ENCODE results near the gene CUEDC1.

GRCh38 chr17:57899391-57899790, 55.8 kb downstream of the CUEDC1 start:
- TF ChIP-seq POLR2A (IDR thresholded peaks at IDR 0.05) = no peak
- TF ChIP-seq CTCF (IDR thresholded peaks at IDR 0.05) = no peak

Measured in lower leg skin (tissue), 3 donors.